AG09309 (cell line): ENCODE measurements around the gene RCL1.
"Not testable (repeated sequence)": the region's sequence is repeated elsewhere in the genome, so short reads cannot be mapped to it uniquely, and the experiment has no call there.

Experiments
- DNase-seq: peaks from one replicate; pipeline ENCODE4 v3.0.0-alpha.2; 2010; ENCODE audit warnings: low read depth
- H3K4me3 ChIP-seq: 2 replicates; pipeline ENCODE4 v1.5.1; 2011; ENCODE audit warnings: mild to moderate bottlenecking, low read depth, low read length, moderate library complexity; ENCODE audit not compliant: control insufficient read depth
- CTCF ChIP-seq: IDR thresholded peaks from 2 replicates; pipeline ENCODE4 v1.5.1; 2011; ENCODE audit warnings: mild to moderate bottlenecking, low read depth, low read length, inconsistent platforms; ENCODE audit not compliant: insufficient read depth, control insufficient read depth; ENCODE audit errors: missing control alignments

The RCL1 gene

GRCh38 chr9:4792572-4793458 lies at the start of gene RCL1:
Gene RCL1 (plus strand): TSS chr9:4792944. CDS start chr9:4793092, 148 bp downstream.
- no peak for TF ChIP-seq CTCF
- peak; percentile 61 for DNase-seq
- H3K4me3 ChIP-seq, result peak within 1 kb of the TSS; percentile 88

GRCh38 chr9:4743131-4743875 lies 49.4 kb upstream of the RCL1 start:
- no peak overlapping the region for H3K4me3 ChIP-seq
- DNase-seq, result no peak
- TF ChIP-seq CTCF, result no peak

- H3K4me3 ChIP-seq, result no peak overlapping the region
- no peak for DNase-seq
- no peak for TF ChIP-seq CTCF
Observed at GRCh38 chr9:4746278-4747030, 46.3 kb upstream of the RCL1 start.

- no peak for DNase-seq
- H3K4me3 ChIP-seq, result no peak overlapping the region
- TF ChIP-seq CTCF, result no peak
Observed at GRCh38 chr9:4748612-4749011, 44.1 kb upstream of the RCL1 start.

- peak; percentile 56 for TF ChIP-seq CTCF
- DNase-seq, result no peak
Observed at GRCh38 chr9:4750023-4750673, 42.6 kb upstream of the RCL1 start.

GRCh38 chr9:4754530-4754929 lies 38.2 kb upstream of the RCL1 start:
- H3K4me3 ChIP-seq, DNase-seq: not testable (repeated sequence)

More at GRCh38 chr9:4750023-4750673, 42.6 kb upstream of the RCL1 start:
- H3K4me3 ChIP-seq, result no peak overlapping the region
